IMR-90 (cell line): ENCODE measurements around the gene UBE2J1.

Source experiments
- CEBPB ChIP-seq: IDR thresholded peaks from 2 replicates; pipeline ENCODE4 v1.6.1; 2012; ENCODE audit warnings: low read depth, low read length, improper control_type of control experiment
- CHD1 ChIP-seq: IDR thresholded peaks from 2 replicates; pipeline ENCODE4 v1.6.1; 2012; ENCODE audit warnings: low read depth, low read length, improper control_type of control experiment
- CTCF ChIP-seq: conservative IDR thresholded peaks from 2 replicates; pipeline ENCODE4 v1.5.1; 2012; ENCODE audit warnings: mild to moderate bottlenecking, low read depth, low read length, improper control_type of control experiment
- ELK1 ChIP-seq: fragments of 150-350 bp; IDR thresholded peaks from 2 replicates; pipeline ENCODE4 v1.6.1; 2016; ENCODE audit warnings: low read depth, mild to moderate bottlenecking, low read length, moderate library complexity, borderline replicate concordance
- FOS ChIP-seq: fragments of 150-350 bp; IDR thresholded peaks from 2 replicates; pipeline ENCODE4 v1.6.1; 2016; ENCODE audit warnings: low read depth, low read length
- MAFK ChIP-seq: IDR thresholded peaks from 2 replicates; pipeline ENCODE4 v1.6.1; 2012; ENCODE audit warnings: low read depth, low read length, improper control_type of control experiment
- MAZ ChIP-seq: IDR thresholded peaks from 2 replicates; pipeline ENCODE4 v1.6.1; 2012; ENCODE audit warnings: low read depth, mild to moderate bottlenecking, low read length, improper control_type of control experiment, moderate library complexity, borderline replicate concordance
- POLR2A ChIP-seq: IDR thresholded peaks from 2 replicates; pipeline ENCODE4 v1.6.1; 2012; ENCODE audit warnings: mild to moderate bottlenecking, low read depth, low read length
- RAD21 ChIP-seq: IDR thresholded peaks from 2 replicates; pipeline ENCODE4 v1.6.1; 2012; ENCODE audit warnings: low read length, improper control_type of control experiment
- RFX5 ChIP-seq: IDR thresholded peaks from 2 replicates; pipeline ENCODE4 v1.8.0; 2012; ENCODE audit warnings: low read depth, mild to moderate bottlenecking, low read length, moderate library complexity
- USF2 ChIP-seq: fragments of 150-350 bp; IDR thresholded peaks from 2 replicates; pipeline ENCODE4 v1.6.1; 2017; ENCODE audit warnings: mild to moderate bottlenecking, antibody characterized with exemption, low read length, low read depth

- TF ChIP-seq ELK1 (no peak), CTCF (no peak), MAZ (no peak), USF2 (no peak), POLR2A (no peak), CEBPB (no peak), CHD1 (no peak), RAD21 (no peak), FOS (no peak), RFX5 (no peak), MAFK (no peak)
Measured at GRCh38 chr6:89357390-89357789, 4.9 kb upstream of the UBE2J1 start.
